Mammary epithelial cell (primary cell): Measurements from ENCODE around the gene MAPK4.

Experiments used
- EZH2 ChIP-seq: IDR thresholded peaks from 2 replicates; pipeline ENCODE4 v1.6.1; 2012; ENCODE audit warnings: low read length, inconsistent platforms, borderline replicate concordance
- TF ChIP-seq, protein P1 (sequence below), 2 donors: IDR thresholded peaks in 1 of 2; conservative IDR thresholded peaks in 1 of 2; 2 replicates each; pipeline ENCODE4 v1.5.1; 2011 to 2012; ENCODE audit warnings: inconsistent platforms in 2 of 2, low read length in 2 of 2, mild to moderate bottlenecking in 2 of 2, control low read depth in 1 of 2, low read depth in 1 of 2; ENCODE audit not compliant: insufficient read depth in 1 of 2; ENCODE audit errors: extremely low read depth in 1 of 2

DNA sequence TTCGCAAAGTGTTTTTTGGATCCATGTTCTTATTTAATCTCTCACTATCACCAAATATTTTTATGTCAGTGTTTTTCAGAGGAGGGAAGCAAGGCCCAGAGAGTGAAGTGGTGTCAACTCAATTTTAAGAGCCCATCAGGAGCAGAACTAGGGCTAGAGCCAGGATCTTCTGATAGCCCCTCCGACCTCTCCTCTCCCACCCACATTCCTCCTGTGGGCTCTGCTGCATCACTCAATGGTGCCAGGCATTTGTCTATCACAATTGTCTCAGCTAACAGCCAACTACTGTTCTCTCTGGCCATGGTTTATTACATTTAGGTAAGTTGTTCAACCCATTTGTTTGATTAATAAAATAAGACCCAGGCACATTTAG, 68.6 kb downstream of the MAPK4 start:
- TF ChIP-seq, protein P1, sequence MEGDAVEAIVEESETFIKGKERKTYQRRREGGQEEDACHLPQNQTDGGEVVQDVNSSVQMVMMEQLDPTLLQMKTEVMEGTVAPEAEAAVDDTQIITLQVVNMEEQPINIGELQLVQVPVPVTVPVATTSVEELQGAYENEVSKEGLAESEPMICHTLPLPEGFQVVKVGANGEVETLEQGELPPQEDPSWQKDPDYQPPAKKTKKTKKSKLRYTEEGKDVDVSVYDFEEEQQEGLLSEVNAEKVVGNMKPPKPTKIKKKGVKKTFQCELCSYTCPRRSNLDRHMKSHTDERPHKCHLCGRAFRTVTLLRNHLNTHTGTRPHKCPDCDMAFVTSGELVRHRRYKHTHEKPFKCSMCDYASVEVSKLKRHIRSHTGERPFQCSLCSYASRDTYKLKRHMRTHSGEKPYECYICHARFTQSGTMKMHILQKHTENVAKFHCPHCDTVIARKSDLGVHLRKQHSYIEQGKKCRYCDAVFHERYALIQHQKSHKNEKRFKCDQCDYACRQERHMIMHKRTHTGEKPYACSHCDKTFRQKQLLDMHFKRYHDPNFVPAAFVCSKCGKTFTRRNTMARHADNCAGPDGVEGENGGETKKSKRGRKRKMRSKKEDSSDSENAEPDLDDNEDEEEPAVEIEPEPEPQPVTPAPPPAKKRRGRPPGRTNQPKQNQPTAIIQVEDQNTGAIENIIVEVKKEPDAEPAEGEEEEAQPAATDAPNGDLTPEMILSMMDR (conservative IDR thresholded peaks at IDR 0.05 in 1 of 2, IDR thresholded peaks at IDR 0.05 in 1 of 2; ENCODE audit: extremely low read depth in 1 of 2, insufficient read depth in 1 of 2, low read depth in 1 of 2, low read length in 2 of 2) = no peak
- TF ChIP-seq EZH2 = no peak
